Glomerular visceral epithelial cell (primary cell): ENCODE results near the gene ILDR1.
"Not testable (repeated sequence)": the region's sequence is repeated elsewhere in the genome, so short reads cannot be mapped to it uniquely, and the experiment has no call there.

Source experiments
- DNase-seq: peaks from one replicate; pipeline ENCODE4 v3.0.0-alpha.2; 2016; ENCODE audit errors: extremely low spot score

The ILDR1 gene

DNA sequence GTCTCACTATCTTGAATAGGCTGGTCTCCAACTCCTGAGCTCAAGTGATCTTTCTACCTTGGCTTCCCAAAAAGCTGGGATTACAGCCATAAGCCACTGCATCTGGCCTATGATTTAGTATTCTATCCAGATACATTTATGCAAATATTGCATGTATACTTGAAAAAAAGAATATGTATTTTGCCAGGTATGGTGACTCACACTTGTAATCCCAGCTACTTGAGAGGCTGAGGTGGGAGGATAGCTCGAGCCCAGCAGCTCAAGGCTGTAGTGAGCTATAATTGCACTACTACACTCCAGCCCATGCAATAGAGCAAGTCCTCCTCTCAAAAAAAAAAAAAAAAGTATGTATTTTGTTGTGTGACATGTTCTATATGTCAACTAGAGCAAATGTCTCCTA, 73.4 kb downstream of the ILDR1 start:
- no peak for DNase-seq

DNA sequence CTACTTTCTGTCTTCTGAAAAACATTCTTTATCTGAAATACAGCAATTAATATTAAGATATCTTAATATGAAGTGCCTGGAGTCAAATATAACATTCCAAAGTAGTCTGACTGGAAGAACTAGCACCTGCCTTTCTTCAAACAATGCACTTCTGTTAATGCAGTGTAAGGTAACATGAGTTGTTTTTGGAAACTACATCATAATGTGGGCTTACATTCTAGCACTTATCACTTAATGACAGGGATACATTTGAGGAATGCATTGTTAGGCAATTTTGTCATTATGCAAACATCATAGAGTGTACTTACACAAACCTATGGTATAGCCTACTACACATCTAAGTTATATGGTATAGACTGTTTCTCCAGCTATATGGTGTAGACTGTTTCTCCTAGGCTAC, 78.6 kb downstream of the ILDR1 start:
- no peak for DNase-seq

GRCh38 chr3:121942116-121942786, 79.8 kb downstream of the ILDR1 start:
- no peak for DNase-seq

GRCh38 chr3:121941592-121941991, 80.5 kb downstream of the ILDR1 start:
- DNase-seq: no peak

GRCh38 chr3:121938141-121938855, 83.7 kb downstream of the ILDR1 start:
- not testable (repeated sequence) for DNase-seq
